Heart right ventricle (tissue), 16 donors: ENCODE measurements around the gene AKAP1. TPM values are rescaled to one million over a fixed set of nuclear protein-coding genes. Genes with fewer than 3 reads are reported as not detected.

Experiments used
- ATAC-seq, 8 donors: fragments of 200-7000 bp; cut with Tn5 transposase; one replicate each; pipeline ENCODE4 v1.9.1; 2020; ENCODE audit warnings: mild to moderate bottlenecking in 8 of 8, moderate library complexity in 8 of 8, moderate number of reproducible peaks in 1 of 8
- DNase-seq, 2 donors: peaks; one replicate each; pipeline ENCODE4 v3.0.0-alpha.2; 2020
- H3K27ac ChIP-seq, 10 donors: fragments of 200-600 bp; sonication (generic) in 2 of 10; one replicate each; pipeline versions ENCODE4 v1.5.0 to v1.8.0; 2020 to 2022; ENCODE audit warnings: mild to moderate bottlenecking in 3 of 10
- H3K27me3 ChIP-seq, 7 donors: fragments of 200-600 bp; one replicate each; pipeline ENCODE4 v1.8.0; 2021 to 2022; ENCODE audit warnings: mild to moderate bottlenecking in 2 of 7
- H3K36me3 ChIP-seq, 9 donors: fragments of 200-600 bp; sonication (generic) in 1 of 9; one replicate each; pipeline versions ENCODE4 v1.5.0 to v1.8.0; 2020 to 2022; ENCODE audit warnings: mild to moderate bottlenecking in 2 of 9
- H3K4me1 ChIP-seq, 9 donors: fragments of 200-600 bp; sonication (generic) in 1 of 9; one replicate each; pipeline versions ENCODE4 v1.5.0 to v1.8.0; 2020 to 2022; ENCODE audit warnings: mild to moderate bottlenecking in 4 of 9
- H3K4me3 ChIP-seq, 10 donors: fragments of 200-600 bp; sonication (generic) in 2 of 10; one replicate each; pipeline versions ENCODE4 v1.5.0 to v1.8.0; 2020 to 2022; ENCODE audit warnings: mild to moderate bottlenecking in 7 of 10, moderate library complexity in 2 of 10
- H3K9me3 ChIP-seq, 11 donors: fragments of 200-600 bp in 10 of 11; sonication (generic) in 2 of 11; one replicate each; pipeline versions ENCODE4 v1.5.0 to v1.8.0; 2013 to 2022; ENCODE audit warnings: mild to moderate bottlenecking in 2 of 11, control low read depth in 1 of 11, moderate library complexity in 1 of 11
- CTCF ChIP-seq, 9 donors: fragments of 200-600 bp; sonication (generic) in 2 of 9; IDR thresholded peaks; one replicate each; pipeline versions ENCODE4 v1.5.0 to v1.8.0; 2021 to 2022; ENCODE audit warnings: antibody characterized with exemption in 9 of 9, mild to moderate bottlenecking in 5 of 9, moderate library complexity in 1 of 9
- WGBS, 2 donors: extraction: QIAGEN DNeasy Blood & Tissue Kit; methylation state at CpG; one replicate each; pipeline ENCODE4 v1.1.7; 2013; ENCODE audit warnings: inconsistent platforms in 1 of 2; 5-methylcytosine and 5-hydroxymethylcytosine counted together
- intact Hi-C, 10 donors: fragments of 100-400 bp; cut with DNase I; formaldehyde crosslinking; loops; one replicate each; pipeline versions ENCODE4 v1.11.1 to v1.14.2; 2022
- polyA plus RNA-seq, 2 donors: library from polyadenylated mRNA; stranded (reverse); fragments of 200-250 nt; gene quantifications; one replicate each; pipeline ENCODE4 v1.2.3, GENCODE V29; 2013
- total RNA-seq, 10 donors: library from RNA; stranded (reverse); fragmentation: NEBNext Ultra II Directional in 3 of 10; extraction: Animal tissue kit (Norgen Biotek cat#: 25700) in 3 of 10; gene quantifications; one replicate each; pipeline versions ENCODE4 v1.2.1 to v1.2.4, GENCODE V29; 2021 to 2023
- donor health status: Arrhythmogenic right ventricular cardiomyopathy.
- donor health status: ischemic (EF 13 %, LVEDD 7.1; RV severe dilation, severe dysfunction).
- donor health status: healthy with polysubstance abuse.
- donor health status: DM: no; HTN: yes; CAD: no.
- donor health status: DM: no; HTN: no; CAD: no.
- donor health status: ischemic (EF 25% LVEDD 6.9; RV normal size, moderate dysfunction).
- donor health status: ischemic (EF 25% LVEDD 5.7; RV mildly dilated, moderate dysfunction).
- donor health status: healthy.
- donor health status: DM: yes; HTN: yes; CAD: no.
- donor health status: Ischemic cardiomyopathy.
- donor health status: ischemic (EF 35%, LVEDD 5.7; RV mildly dilated, moderate dysfunction).
- donor health status: nonischemic (EF 11% LVEDD 7.7; RV severe dilation, severe dysfunction).
- donor health status: DM: yes; HTN: yes; CAD: no.
- donor health status: PGD.
- donor health status: ischemic (EF 29% LVEDD 5.4; RV normal size, mild dysfunction).
- donor health status: nonischemic (EF 23%, LVEDD 6.1; RV moderate dilation, normal function).

Gene AKAP1
- total and polyA plus RNA-seq, 12 donors, result 31.0 to 234 (median 153) TPM

- no peak for TF ChIP-seq CTCF (IDR thresholded peaks at IDR 0.05)
- WGBS, 2 donors, result 80% methylated on average over 6 of the region's 6 CpGs
- H3K4me1 ChIP-seq, result peaks cover 0 to 14% (median 0%) of the 10 kb centered on the region in 9 donors
- H3K27ac ChIP-seq, result no peak overlapping the region
- H3K36me3 ChIP-seq, result peaks cover 0 to 49% (median 4%) of the 10 kb centered on the region in 9 donors
- no peak overlapping the region for H3K4me3 ChIP-seq
- H3K9me3 ChIP-seq, result no peaks in the 10 kb centered on the region
- intact Hi-C loops, result loop anchor here in 7 of 10 donors (5.0 to 10.0 kb wide), 6 partner anchors 129 to 989 kb away; partner anchors contain the start of genes CCDC182 (in 1 of the 7) and MSI2 (in 1 of the 7)
- H3K27me3 ChIP-seq, result no peaks in the 10 kb centered on the region
- ATAC-seq (no peak), DNase-seq (no peak)
Measured at GRCh38 chr17:57125866-57126265, 40.8 kb downstream of the AKAP1 start.

GRCh38 chr17:57130708-57131461, 45.8 kb downstream of the AKAP1 start:
- peak overlapping the region in 1 of 10 donors; percentile 11 for H3K4me3 ChIP-seq
- intact Hi-C loops, result loop anchor here in 9 of 10 donors (1.0 to 10.0 kb wide), 10 partner anchors 474 to 984 kb away; partner anchors contain the start of gene CCDC182 (in 5 of the 9)
- H3K27me3 ChIP-seq, result no peaks in the 10 kb centered on the region
- 27 to 28% methylated on average over 16 of the region's 16 CpGs for WGBS, 2 donors
- peak; percentile 76 to 88 for DNase-seq
- peak; percentile 80 to 95 (median 91) for TF ChIP-seq CTCF (IDR thresholded peaks at IDR 0.05)
- no peaks in the 10 kb centered on the region for H3K9me3 ChIP-seq
- no peak overlapping the region for H3K27ac ChIP-seq
- peak; percentile 91 to 96 (median 94) for ATAC-seq
- peaks cover 0 to 5% (median 0%) of the 10 kb centered on the region in 9 donors for H3K4me1 ChIP-seq
- H3K36me3 ChIP-seq, result peaks cover 0 to 3% (median 0%) of the 10 kb centered on the region in 9 donors

GRCh38 chr17:57132663-57133062, 47.6 kb downstream of the AKAP1 start:
- H3K4me3 ChIP-seq, result no peak overlapping the region
- ATAC-seq (no peak), DNase-seq (no peak)
- H3K9me3 ChIP-seq, result no peaks in the 10 kb centered on the region
- 84 to 100% methylated on average over 2 of the region's 2 CpGs for WGBS, 2 donors
- no peak overlapping the region for H3K27ac ChIP-seq
- H3K4me1 ChIP-seq, result peaks cover 0 to 12% (median 0%) of the 10 kb centered on the region in 9 donors
- no peaks in the 10 kb centered on the region for H3K36me3 ChIP-seq
- intact Hi-C loops, result loop anchor here in 8 of 10 donors (5.0 to 10.0 kb wide), 8 partner anchors 472 to 982 kb away; partner anchors contain the start of gene CCDC182 (in 5 of the 8)
- H3K27me3 ChIP-seq, result no peaks in the 10 kb centered on the region
- TF ChIP-seq CTCF (IDR thresholded peaks at IDR 0.05), result no peak

- ATAC-seq, result no peak
Measured at GRCh38 chr17:57133486-57133885, 48.4 kb downstream of the AKAP1 start.

More at GRCh38 chr17:57133486-57133885, 48.4 kb downstream of the AKAP1 start:
- Histone ChIP-seq H3K9me3 (no peaks in the 10 kb centered on the region), H3K4me3 (no peak overlapping the region), H3K27ac (no peak overlapping the region), H3K36me3 (no peaks in the 10 kb centered on the region), H3K27me3 (no peaks in the 10 kb centered on the region), H3K4me1 (peaks cover 0 to 12% (median 0%) of the 10 kb centered on the region in 9 donors)
- intact Hi-C loops, result loop anchor here in 8 of 10 donors (5.0 to 10.0 kb wide), 8 partner anchors 471 to 981 kb away; partner anchors contain the start of gene CCDC182 (in 5 of the 8)
- no peak for TF ChIP-seq CTCF (IDR thresholded peaks at IDR 0.05)
- no peak for DNase-seq
- WGBS, 2 donors, result 87 to 89% methylated on average over 7 of the region's 7 CpGs
